GM18858 (cell line): ENCODE results near the gene ATAD2B.
"Not testable (repeated sequence)": the region's sequence is repeated elsewhere in the genome, so short reads cannot be mapped to it uniquely, and the experiment has no call there.

Source experiments
- ATAC-seq: cut with Tn5 transposase; IDR thresholded peaks from one replicate; pipeline ENCODE4 v1.9.1; 2021; ENCODE audit not compliant: unreplicated experiment

ATAD2B gene

GRCh38 chr2:23794234-23794633 is 132.7 kb downstream of the ATAD2B start:
- ATAC-seq: no peak

DNA sequence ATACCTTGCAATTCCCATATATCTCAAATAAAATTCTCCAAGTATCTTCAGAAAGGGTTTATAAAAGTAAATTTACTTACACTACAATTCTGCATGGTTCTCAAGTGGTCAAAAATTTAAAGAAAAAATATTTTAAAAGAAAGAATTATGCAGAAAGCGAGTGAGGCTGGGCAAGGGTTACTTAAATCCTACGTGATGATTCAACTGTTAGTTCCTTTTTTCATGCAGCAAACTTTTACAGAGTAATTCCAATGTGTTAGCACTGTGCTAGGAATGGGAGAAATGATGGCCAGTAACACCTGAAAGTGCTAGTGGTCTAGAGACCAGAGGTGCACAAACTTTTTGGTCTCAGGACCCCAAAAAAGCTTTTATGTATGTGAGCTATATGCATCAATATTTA is 133.4 kb downstream of the ATAD2B start:
- ATAC-seq: no peak

DNA sequence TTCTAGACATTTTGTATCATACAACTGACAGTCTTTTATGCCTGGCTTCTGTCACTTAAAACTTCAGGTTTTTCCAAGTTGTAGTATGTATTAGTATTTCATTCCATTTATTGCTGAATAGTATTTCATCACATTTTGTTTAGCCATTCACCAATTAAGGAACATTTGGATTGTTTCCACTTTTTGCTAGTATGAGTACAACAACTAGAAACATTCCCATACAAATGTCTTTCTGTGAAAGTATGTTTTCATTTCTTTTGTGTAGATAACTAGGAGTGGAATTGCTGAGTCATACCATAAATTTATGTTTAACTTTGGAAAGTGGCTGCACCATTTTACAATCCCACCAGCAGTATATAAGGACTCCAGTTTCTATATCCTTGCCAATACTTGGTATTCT is 135.9 kb downstream of the ATAD2B start:
- no peak for ATAC-seq

GRCh38 chr2:23789012-23789411 is 137.9 kb downstream of the ATAD2B start:
- no peak for ATAC-seq

- ATAC-seq: peak; percentile 94
These were observed 138.8 kb downstream of the ATAD2B start for GRCh38 chr2:23788100-23788499.

- no peak for ATAC-seq
These were observed 142.0 kb downstream of the ATAD2B start for GRCh38 chr2:23784971-23785370.

DNA sequence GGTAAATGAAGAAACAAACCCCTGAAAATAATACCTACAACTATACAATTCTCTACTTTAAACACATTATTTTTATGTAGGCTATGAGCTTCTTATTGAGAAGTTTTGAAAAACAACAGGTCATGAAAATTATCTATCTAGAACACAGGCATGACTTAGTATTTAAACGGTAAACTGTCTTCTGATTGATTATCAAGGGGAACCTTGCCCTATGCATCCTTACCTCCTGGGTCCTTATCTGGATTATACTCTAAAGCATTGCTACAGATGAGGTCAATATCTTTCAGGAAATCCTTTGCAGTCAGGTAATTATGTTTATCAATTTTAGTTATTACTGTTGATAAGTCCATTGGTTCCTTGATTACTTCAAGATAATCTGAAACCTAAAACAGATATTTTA is 144.3 kb downstream of the ATAD2B start:
- ATAC-seq: no peak

DNA sequence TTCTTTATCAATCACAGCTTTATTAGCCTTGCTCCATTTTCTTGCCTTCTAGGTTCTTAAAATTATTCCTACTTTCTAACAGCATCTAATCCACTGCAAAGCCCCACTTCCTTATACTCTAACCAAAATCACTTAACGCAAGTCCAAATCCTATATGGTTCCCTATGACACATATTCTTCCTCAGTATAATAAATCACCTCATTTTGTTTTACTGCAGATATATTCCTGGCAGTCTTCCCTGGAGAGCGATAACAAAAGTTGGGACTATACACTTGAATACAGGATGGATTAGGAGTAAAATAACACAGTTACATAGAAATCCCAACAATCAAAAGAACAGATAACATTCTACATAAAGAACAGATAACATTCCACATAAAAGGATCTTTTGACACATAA is 144.8 kb downstream of the ATAD2B start:
- ATAC-seq: no peak

GRCh38 chr2:23780465-23780864 is 146.5 kb downstream of the ATAD2B start:
- not testable (repeated sequence) for ATAC-seq

DNA sequence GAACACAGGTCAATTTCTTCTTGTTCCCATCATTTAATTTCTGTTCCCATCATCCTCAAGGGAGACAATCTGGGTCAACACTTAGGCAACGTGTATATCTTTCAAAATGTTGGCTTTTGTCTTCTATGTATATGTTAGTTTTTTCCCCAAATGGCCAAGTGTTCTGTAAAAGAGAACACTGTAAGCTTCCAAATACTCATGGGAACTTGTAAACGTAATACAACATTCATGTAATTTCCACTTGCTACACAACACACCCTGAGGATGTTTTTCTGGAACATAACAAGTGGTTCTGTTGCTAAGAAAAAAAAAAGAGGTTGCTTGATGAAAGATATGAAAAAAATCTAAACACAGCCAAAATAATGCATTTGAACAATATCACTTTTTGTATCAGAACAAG is 149.1 kb downstream of the ATAD2B start:
- ATAC-seq: no peak

DNA sequence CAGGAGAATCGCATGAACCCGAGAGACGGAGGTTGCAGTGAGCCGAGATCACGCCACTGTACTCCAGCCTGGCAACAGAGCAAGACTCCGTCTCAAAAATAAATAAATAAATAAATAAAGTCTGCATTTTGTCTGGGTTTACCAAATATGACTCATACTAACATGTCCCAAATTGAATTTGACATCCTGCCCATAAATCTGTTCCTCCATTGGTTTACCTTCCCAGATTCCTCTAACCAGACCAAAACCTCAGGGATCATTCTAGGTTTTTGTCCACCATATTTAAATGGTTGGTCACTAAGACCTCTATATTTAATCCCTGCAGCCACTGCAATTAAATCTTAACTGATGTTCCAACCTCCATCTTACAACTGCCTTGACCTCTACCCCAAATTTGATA is 150.9 kb downstream of the ATAD2B start:
- no peak for ATAC-seq

GRCh38 chr2:23772684-23773083 is 154.2 kb downstream of the ATAD2B start:
- ATAC-seq: no peak

DNA sequence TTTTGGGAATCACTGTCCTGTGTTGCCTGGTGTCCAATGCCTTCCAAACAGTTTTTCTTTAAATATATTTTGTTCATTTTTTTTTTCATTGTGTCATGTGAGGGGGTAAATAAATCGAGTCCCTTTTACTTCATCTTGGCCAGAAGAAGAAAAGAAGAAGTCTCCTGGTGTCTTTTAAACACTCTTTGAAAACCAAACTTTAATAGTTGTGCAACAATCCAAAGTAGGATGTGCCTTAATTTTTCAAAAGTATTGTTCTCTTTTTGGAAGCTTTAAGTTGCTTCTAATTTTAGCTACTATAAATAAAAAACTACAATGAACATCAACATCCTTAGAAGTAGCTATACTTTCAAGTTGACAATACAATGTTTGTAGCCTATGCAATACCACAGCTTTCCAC is 154.9 kb downstream of the ATAD2B start:
- ATAC-seq: no peak

DNA sequence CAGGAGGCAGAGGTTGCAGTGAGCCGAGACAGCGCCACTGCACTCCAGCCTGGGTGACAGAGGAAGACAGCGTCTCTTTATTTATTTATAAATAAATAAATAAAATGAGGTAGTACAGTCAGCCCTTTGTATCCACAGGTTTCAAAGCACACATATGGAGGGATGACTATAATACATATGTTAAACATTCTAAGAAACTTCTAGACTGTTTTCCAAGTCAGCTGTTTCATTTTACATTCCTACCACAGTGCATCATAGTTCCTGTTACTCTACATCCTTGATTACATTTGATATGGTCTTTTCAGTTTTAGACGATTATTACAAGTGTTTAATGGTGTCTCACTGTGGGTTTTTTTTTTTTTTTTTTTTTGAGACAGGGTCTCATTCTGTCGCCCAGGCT is 157.6 kb downstream of the ATAD2B start:
- ATAC-seq: no peak

DNA sequence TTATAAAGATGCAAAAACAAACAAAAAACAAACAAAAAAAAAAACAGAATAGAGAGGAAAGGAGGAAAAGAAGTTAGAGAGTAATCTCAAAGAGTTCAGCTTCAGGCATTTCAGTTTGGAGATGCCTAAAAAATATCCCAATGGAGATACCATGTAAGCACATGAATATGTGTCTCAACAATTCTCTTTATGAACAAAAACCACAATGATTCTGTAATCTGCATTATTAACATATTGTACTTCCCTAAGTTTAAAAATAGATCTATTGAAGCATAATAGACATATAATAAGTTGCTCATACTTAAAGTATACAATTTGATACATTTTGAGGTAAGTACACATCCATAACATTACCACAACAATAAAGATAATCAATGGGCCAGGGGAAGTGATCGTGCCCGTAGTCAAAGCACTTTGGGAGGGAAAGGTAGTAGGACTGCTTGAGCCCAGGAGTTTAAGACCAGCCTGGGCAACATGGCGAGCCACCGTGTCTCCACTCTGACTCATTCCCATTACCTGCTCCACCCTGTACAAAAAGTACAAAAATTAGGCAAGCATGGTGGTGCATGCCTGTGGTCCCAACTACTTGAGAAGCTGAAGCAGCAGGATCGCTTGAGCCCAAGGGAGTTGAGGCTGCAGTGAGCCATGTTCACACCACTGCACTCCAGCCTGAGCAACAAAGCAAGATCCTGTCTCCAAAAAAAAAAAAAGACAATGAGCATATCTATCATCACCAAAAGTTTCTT is 158.9 kb downstream of the ATAD2B start:
- no peak for ATAC-seq

GRCh38 chr2:23762141-23762540 is 164.8 kb downstream of the ATAD2B start:
- ATAC-seq: no peak

GRCh38 chr2:23761638-23762037 is 165.3 kb downstream of the ATAD2B start:
- ATAC-seq: no peak

DNA sequence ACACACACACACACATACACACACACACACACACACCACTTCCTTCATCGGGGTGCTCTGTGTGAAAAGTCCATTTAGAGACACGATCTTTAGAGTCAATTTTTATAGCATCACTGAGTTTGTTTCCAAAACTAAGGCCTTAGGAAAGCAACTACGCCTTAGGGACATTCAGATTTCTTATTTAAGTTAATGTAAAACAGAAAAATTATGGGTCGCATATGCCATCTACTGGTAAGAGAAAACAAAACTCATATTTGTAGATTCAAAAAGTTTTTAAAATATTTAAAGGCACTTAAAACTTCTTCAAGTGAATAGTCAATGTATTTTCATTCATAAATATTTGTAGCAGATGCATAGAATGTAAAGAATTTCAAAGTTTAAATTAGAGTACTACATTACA is 166.2 kb downstream of the ATAD2B start:
- ATAC-seq: no peak

DNA sequence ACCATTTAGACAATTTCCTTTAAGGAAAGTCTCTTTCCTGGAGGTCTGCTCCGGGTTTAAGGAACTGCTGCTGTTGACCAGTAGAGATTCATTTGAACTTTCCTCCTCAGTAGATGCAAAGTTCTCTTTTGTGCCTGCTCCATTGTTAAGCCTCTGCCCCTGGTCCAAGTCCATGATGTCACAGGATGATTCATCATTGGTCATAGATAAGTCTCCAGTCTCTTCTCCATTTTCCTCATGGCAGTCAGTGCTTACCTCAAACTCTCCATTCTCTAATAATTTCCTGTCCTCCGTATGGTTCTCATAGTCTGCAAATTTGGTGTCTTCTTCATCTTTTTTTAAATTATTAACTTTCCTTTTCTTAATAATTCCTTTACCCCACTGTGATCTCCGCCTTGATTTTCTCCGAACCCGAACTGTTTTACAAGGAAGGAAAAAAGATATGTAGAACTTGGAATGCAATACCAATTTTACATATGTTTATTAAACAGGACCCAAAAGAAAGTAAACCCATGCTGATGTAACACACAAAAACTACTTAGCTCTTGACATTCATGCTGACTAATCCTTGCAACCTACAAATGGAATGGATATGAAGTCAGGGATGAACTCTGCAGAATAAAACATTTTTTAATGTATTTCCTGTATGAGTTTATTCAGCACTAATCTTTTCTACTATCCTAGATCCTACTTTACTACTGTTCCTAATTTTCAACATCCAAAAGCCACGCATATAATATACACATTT is 169.1 kb downstream of the ATAD2B start:
- no peak for ATAC-seq

- ATAC-seq: no peak
These were observed 170.2 kb downstream of the ATAD2B start for GRCh38 chr2:23756593-23757292.

DNA sequence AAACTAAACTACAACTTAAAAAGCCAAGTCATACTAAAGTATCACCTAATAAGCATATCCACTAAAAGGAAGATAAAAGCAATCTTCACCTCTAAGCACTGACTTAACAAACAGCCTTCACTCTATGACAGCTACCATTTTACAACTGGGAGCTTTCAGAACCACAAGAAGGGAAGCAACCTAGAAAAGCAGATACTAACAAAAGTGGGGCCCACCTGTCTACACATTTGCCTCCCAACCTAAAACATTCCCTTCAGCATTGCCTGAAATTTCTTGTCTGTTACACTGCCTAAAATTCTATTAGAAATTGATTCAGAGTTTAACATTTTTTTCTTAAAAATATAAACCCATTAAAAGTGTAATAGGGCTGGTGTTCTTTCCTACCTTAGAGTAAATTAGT is 172.0 kb downstream of the ATAD2B start:
- no peak for ATAC-seq
